Daoy (cell line): ENCODE data around the gene GALNT1. TPM values are rescaled to one million over a fixed set of nuclear protein-coding genes. Genes with fewer than 3 reads are reported as not detected.

Source experiments
- DNase-seq: peaks from one replicate; pipeline ENCODE4 v3.0.0-alpha.2; 2015; ENCODE audit warnings: low read depth
- total RNA-seq: library from RNA; depleted of rRNA; stranded (reverse); fragments of >200 nt; shearing (Covaris generic); gene quantifications from 2 replicates; pipeline ENCODE4 v1.2.3, GENCODE V29; 2014

The GALNT1 gene
- total RNA-seq, 1 experiment from 2014 or later = 65.4 TPM

GRCh38 chr18:35582899-35583558, 1.5 kb downstream of the GALNT1 start:
- peak; percentile 20 for DNase-seq

DNA sequence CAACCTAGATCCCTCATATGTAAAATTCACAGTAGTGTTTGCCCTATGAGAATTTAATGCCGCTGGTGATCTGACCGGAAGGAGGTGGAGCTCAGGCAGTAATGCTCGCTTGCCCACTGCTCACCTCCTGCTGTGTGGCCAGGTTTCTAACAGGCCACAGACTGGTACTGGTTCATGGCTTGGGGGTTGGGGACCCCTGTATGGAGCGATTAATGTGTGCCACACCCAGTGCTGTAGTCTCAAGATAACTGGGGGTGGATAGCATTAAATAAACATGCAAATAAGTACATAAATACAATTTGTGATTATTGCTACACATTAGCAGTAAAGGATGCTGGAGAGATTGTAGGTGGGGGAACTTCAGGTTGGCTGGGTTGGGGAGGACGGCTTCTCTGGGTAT, 3.2 kb downstream of the GALNT1 start:
- DNase-seq = no peak

DNA sequence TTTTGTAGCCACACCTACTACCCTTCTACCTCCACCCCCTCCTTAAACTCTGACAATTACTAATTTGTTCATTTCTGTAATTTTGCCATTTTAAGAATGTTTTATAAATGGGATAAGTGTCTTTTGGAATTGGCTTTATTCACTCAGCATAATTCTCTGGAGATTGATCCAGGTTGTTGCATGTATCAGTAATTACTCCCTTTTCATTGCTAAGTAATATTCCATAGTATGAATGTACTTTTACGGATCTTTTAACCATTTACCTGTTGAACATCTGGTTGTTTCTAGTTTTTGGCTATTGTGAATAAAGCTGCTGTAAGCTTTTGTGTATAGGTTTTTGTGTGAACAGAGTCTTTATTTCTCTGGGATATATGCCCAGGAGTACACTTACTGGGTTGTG, 4.1 kb downstream of the GALNT1 start:
- DNase-seq = no peak

DNA sequence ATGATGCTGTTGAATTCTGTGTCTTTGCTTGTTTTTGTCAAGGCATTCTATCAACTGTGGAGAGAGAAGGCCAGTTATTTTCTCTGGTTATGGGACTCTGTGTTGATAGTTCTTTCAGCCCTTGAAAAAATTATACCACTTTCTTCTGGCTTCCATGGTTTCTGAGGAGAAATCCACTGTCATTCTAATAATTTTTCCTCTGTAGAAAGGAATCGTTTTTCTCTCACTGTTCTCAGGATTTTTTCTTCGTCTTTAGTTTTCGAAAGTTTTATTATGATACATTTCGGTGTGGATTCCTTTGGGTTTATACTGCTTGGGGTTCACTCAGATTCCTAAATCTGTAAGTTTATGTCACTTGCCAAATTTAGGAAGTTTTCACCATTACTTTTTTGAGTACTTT, 6.6 kb downstream of the GALNT1 start:
- no peak for DNase-seq

DNA sequence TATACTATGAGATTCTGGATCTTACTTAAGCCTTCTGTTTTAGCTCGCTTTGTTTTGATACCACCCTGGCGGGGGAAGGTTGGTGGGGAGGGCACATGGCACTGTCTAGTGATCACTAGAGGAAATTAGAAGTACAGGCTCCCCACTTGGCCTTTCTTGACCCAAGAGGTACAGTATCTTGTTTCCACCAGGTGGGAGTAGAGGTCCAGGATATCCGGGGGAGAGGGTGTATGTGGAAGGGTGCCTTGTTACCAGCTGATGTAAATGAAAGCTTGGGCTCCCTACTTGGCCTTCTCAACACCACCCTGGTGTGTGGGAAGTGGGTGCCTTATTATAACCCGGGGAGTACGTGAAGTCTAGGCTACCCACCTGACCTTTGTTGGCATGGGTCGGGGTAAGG, 7.5 kb downstream of the GALNT1 start:
- no peak for DNase-seq

DNA sequence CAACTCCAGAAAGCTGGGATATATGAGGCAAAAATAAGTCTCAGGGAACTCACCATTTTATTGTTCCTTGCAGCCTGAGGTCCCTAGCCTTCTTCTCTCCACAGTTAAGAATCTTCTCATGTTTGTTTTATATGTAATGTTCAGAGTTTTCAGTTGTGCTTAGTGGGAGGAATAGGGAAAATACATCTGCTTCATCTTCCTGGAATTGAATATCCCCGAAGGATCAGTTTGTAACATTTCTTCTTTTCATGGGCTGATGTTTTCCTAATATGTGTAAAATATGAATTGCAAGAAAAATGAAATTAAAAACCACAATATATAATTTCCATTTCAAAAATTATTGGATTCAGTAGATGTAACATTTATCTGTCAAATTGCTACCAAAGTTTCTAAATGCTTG, 8.0 kb downstream of the GALNT1 start:
- no peak for DNase-seq

DNA sequence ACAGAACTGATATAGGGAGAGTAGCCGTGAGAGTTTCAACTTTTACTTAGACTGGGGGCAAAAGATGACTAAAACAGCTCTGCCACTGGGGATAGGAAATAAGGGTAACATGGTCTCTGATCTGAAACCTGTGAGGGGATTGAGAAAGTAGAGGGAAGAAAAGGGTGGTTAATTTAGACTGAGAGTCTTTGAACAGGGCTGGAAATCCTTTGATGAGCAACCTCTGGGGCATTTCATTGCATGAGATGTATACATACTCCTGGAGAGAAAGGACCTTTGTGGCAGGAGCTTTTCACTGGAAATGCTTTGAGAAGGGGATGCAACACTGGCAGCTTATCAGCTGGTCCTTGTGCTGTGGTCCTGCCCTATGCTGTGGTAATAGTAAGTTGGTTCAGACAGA, 9.4 kb downstream of the GALNT1 start:
- DNase-seq = no peak

DNA sequence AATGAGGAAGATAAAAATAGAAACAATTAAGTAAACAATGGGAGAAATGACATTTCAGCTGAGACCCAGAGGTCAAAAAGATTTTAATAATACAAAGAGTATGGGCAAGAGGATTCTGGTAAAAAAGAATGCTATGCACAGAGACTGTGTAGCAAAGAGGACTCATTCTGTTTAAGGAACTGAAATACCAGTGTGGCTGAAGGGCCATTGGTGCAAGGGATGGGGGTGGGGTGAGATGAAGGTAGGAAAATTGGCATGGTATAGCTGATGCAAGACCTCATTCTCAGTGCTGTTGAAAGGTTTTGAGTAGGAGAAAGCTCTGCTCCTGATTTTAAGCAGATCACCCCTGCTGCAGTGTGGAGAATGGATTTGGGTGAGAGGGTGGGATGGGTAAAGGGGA, 10.8 kb downstream of the GALNT1 start:
- no peak for DNase-seq

GRCh38 chr18:35593859-35594258, 12.3 kb downstream of the GALNT1 start:
- DNase-seq = no peak

DNA sequence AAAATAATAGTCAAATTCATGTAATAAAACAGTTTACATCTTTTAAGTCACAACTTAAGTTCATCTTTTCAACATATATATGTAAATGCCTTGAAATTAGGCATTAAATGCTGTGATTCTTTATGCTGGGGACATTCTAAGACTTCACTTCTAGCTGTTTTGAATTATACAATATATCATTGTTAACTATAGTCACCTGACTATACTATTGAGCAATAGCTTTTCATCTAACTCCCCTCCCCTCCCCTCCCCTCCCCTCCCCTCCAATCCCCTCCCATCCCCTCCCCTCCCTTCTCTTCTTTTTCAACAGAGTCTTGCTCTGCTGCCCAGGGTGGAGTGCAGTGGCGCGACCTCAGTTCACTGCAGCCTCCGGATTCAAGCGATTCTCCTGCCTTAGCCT, 16.2 kb downstream of the GALNT1 start:
- no peak for DNase-seq

GRCh38 chr18:35602193-35602820, 20.8 kb downstream of the GALNT1 start:
- no peak for DNase-seq

DNA sequence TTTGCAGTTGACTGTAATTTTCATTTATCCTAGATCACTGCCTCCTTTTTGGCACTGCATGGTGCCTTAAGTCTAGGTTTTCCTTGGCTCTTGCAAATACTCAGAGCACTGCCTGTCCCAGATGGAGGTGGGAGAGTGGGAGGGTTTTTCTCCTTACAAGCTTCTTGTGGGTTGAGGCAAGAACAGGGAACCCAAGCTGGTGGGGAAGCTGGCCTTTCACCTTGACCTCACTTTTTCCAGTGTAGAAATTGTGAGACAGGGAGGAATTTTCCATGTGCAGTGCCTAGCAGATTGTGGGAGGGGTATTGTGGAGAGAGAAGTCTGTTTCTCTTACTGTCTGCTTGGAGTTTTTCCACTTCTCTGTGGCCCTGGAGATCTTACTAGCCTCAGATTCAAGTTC, 21.5 kb downstream of the GALNT1 start:
- DNase-seq = no peak

DNA sequence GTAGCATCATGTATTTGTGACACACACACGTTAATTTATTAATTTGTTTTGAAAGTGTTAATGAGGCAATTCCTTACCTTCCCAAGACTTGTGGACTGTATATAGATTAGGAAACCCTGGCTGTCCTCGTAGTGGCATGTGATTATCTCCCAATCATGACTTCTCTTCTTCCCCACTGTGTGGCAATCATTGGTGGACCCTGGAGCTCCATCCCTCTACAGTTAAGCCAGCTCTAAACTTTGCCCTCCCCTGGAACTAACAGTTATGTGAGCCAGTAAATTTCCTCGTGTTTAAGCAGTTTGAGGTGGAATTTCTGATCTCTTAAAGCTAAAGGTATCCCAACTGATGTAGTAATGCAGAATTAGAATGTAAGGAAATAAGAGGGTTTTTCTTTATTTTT, 22.0 kb downstream of the GALNT1 start:
- no peak for DNase-seq

GRCh38 chr18:35604369-35604768, 22.8 kb downstream of the GALNT1 start:
- DNase-seq = no peak

- DNase-seq = peak; percentile 35
Observed at GRCh38 chr18:35605686-35606417, 24.3 kb downstream of the GALNT1 start.

- no peak for DNase-seq
Observed at GRCh38 chr18:35609236-35609635, 27.7 kb downstream of the GALNT1 start.

DNA sequence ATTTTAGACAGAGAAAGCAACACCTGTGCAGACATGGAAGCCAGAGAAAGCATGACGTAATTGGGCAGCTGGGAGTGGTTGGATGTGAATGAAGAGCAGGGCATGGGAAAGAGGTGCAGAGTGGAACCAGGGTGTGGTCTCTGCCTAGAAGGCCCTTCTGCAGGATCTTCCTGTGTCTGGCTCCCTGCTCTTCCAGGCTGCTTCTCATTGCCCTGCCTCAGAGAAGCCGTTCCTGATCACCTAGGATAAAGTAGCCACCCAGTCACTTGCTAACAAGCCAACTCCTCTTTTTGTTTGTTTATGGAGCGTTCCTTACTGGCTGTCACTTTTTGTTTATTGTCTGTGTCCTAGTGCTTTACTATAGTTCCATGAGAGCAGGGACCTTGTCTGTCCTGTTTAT, 28.5 kb downstream of the GALNT1 start:
- DNase-seq = no peak

GRCh38 chr18:35610724-35611123, 29.2 kb downstream of the GALNT1 start:
- DNase-seq = no peak

DNA sequence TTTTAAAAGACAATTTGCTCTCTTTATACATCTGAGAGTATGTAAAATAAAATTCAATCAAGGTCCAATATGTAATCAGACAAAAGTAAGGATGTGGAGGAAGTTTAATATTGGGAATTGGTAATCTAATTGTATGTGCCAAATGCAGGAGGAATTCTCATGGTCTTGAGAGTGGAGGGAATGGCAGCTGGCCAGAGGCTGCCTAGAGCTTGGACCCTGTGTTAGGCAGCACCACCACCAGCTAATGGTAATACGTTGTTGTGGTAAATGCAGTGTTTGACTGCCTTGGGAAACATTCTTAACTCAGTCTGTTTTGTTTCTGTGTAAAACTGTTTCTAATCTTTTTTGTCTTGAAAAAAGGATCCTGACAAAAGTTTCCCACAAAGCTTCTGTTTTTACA, 30.0 kb downstream of the GALNT1 start:
- DNase-seq = no peak

GRCh38 chr18:35616074-35616473, 34.5 kb downstream of the GALNT1 start:
- DNase-seq = no peak

DNA sequence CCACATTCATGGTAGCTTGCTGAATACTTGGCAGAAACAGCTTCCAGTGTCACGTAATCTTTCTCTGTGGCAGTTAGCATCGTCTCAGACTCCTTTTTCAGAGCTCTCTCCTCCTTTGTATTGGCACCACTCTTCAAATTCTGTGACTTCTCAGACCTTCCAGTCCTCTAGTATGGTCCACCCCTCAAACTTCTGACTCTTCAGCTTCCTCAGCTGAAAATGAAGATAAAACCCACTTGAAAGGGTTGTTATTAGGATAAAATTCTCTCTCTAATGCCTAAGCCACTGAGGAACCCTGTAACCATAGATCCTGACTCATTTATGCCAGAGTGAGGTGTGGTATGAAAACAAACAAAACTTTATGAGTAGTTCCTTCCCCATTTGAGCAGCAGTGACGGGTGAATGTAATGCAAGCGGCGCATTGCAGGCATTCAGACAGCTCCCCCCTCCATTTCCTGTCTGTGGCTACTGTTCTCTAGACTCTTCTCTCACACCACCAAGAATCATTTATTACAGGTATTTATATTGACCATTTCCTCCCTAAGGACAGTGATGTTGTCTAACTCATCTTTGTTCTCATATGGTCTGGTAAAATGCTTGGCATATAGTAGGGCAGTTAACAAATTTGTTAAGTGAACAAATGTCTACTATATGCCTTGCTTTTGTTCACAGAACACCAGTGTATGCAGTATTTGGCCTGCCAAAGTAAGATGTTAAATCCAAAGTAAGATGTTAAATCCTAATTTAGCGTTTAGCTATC, 35.3 kb downstream of the GALNT1 start:
- peak; percentile 92 for DNase-seq

DNA sequence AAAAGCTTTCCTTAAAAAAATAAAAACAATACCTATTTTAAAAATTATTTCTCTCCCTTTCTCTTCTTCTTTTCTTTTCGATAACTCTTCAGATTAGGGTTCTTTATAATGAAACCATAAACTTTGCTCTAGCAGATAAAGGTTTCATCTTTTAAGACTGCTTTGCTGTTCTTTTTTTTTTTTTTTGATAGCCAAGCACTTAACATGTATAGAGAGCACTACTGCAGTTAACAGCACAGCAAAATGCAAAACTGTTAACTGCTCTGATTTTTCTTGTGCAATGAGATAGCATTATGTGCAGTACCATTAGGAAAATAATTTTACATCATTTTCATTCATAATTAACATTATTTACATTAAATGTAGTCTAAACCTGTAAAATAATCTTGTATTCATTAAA, 36.3 kb downstream of the GALNT1 start:
- no peak for DNase-seq

- no peak for DNase-seq
Observed at GRCh38 chr18:35618289-35618688, 36.7 kb downstream of the GALNT1 start.
